Measurements from ENCODE around the gene TRABD.

- TF ChIP-seq CTCF (IDR thresholded peaks at IDR 0.05) (no peak), POLR2A (IDR thresholded peaks at IDR 0.05) (no peak)
These were observed 43.7 kb downstream of the TRABD start for GRCh38 chr22:50229370-50229769.

All from breast epithelium (tissue), 3 donors.